Activated naive CD8-positive, alpha-beta T cell treated with anti-CD3 and anti-CD28 coated beads for 36 hours (primary cell): ENCODE measurements around the gene RALGPS1. TPM values are rescaled to one million over a fixed set of nuclear protein-coding genes. Genes with fewer than 3 reads are reported as not detected.

ENCODE experiments used
- DNase-seq: peaks from one replicate; pipeline ENCODE4 v3.0.0; 2021
- H3K27ac Mint-ChIP-seq: one replicate; pipeline ENCODE4 v1.8.0; 2022; ENCODE audit warnings: mild to moderate bottlenecking, moderate library complexity, mixed read lengths
- H3K27me3 Mint-ChIP-seq: one replicate; pipeline ENCODE4 v1.8.0; 2022; ENCODE audit warnings: mild to moderate bottlenecking, mixed read lengths
- H3K36me3 Mint-ChIP-seq: one replicate; pipeline ENCODE4 v1.8.0; 2021; ENCODE audit warnings: mild to moderate bottlenecking, mixed read lengths
- H3K4me1 Mint-ChIP-seq: one replicate; pipeline ENCODE4 v1.8.0; 2021; ENCODE audit warnings: mixed read lengths
- H3K4me3 Mint-ChIP-seq: one replicate; pipeline ENCODE4 v1.8.0; 2022; ENCODE audit warnings: mild to moderate bottlenecking, moderate library complexity, mixed read lengths
- H3K9me3 Mint-ChIP-seq: one replicate; pipeline ENCODE4 v1.8.0; 2022; ENCODE audit warnings: mixed read lengths
- total RNA-seq, 2 experiments: library from RNA; stranded (reverse); gene quantifications; one replicate each; pipeline ENCODE4 v1.2.3, GENCODE V29; 2021

The RALGPS1 gene
- total RNA-seq, 2 experiments from 2014 or later, result 0.56 to 1.1 TPM

- Mint-ChIP-seq H3K4me3 (no peak overlapping the region), H3K27ac (no peak overlapping the region), H3K9me3 (no peaks in the 10 kb centered on the region), H3K27me3 (peaks cover 9% of the 10 kb centered on the region), H3K4me1 (peaks cover 7% of the 10 kb centered on the region), H3K36me3 (no peaks in the 10 kb centered on the region)
- DNase-seq, result no peak
Measured at GRCh38 chr9:127088724-127089615, 174.4 kb downstream of the RALGPS1 start.

- DNase-seq, result no peak
- Mint-ChIP-seq H3K27me3 (peaks cover 9% of the 10 kb centered on the region), H3K4me1 (peaks cover 3% of the 10 kb centered on the region), H3K4me3 (no peak overlapping the region), H3K9me3 (no peaks in the 10 kb centered on the region), H3K36me3 (no peaks in the 10 kb centered on the region), H3K27ac (no peak overlapping the region)
Measured at GRCh38 chr9:127089631-127090081, 175.1 kb downstream of the RALGPS1 start.

- Mint-ChIP-seq H3K9me3 (no peaks in the 10 kb centered on the region), H3K4me1 (no peaks in the 10 kb centered on the region), H3K4me3 (no peak overlapping the region), H3K36me3 (no peaks in the 10 kb centered on the region), H3K27ac (no peak overlapping the region), H3K27me3 (peaks cover 9% of the 10 kb centered on the region)
- DNase-seq, result no peak
Measured at GRCh38 chr9:127090341-127090985, 175.9 kb downstream of the RALGPS1 start.

- no peak overlapping the region for H3K27ac Mint-ChIP-seq
- peaks cover 9% of the 10 kb centered on the region for H3K27me3 Mint-ChIP-seq
- no peaks in the 10 kb centered on the region for H3K9me3 Mint-ChIP-seq
- H3K4me3 Mint-ChIP-seq, result no peak overlapping the region
- H3K4me1 Mint-ChIP-seq, result no peaks in the 10 kb centered on the region
- H3K36me3 Mint-ChIP-seq, result no peaks in the 10 kb centered on the region
- DNase-seq, result no peak
Measured at GRCh38 chr9:127091526-127091925, 176.9 kb downstream of the RALGPS1 start.

GRCh38 chr9:127092041-127092608, 177.5 kb downstream of the RALGPS1 start:
- Mint-ChIP-seq H3K27ac (no peak overlapping the region), H3K9me3 (no peaks in the 10 kb centered on the region), H3K27me3 (peaks cover 3% of the 10 kb centered on the region), H3K36me3 (no peaks in the 10 kb centered on the region), H3K4me3 (no peak overlapping the region), H3K4me1 (no peaks in the 10 kb centered on the region)
- DNase-seq, result no peak

- Mint-ChIP-seq H3K9me3 (no peaks in the 10 kb centered on the region), H3K27ac (no peak overlapping the region)
- no peak for DNase-seq
Measured at GRCh38 chr9:127093319-127094020, 178.9 kb downstream of the RALGPS1 start.

GRCh38 chr9:127095411-127095810, 180.8 kb downstream of the RALGPS1 start:
- H3K27me3 Mint-ChIP-seq, result no peaks in the 10 kb centered on the region
- no peak overlapping the region for H3K4me3 Mint-ChIP-seq
- H3K4me1 Mint-ChIP-seq, result no peaks in the 10 kb centered on the region
- H3K9me3 Mint-ChIP-seq, result no peaks in the 10 kb centered on the region
- no peak for DNase-seq
- no peaks in the 10 kb centered on the region for H3K36me3 Mint-ChIP-seq
- no peak overlapping the region for H3K27ac Mint-ChIP-seq

More at GRCh38 chr9:127093319-127094020, 178.9 kb downstream of the RALGPS1 start:
- Mint-ChIP-seq H3K4me1 (no peaks in the 10 kb centered on the region), H3K4me3 (no peak overlapping the region), H3K27me3 (peaks cover 3% of the 10 kb centered on the region), H3K36me3 (no peaks in the 10 kb centered on the region)

GRCh38 chr9:127096208-127096607, 181.6 kb downstream of the RALGPS1 start:
- H3K27ac Mint-ChIP-seq, result no peak overlapping the region
- H3K9me3 Mint-ChIP-seq, result no peaks in the 10 kb centered on the region
- H3K4me3 Mint-ChIP-seq, result no peak overlapping the region
- H3K36me3 Mint-ChIP-seq, result no peaks in the 10 kb centered on the region
- DNase-seq, result no peak
- H3K27me3 Mint-ChIP-seq, result no peaks in the 10 kb centered on the region
- H3K4me1 Mint-ChIP-seq, result no peaks in the 10 kb centered on the region

- H3K27me3 Mint-ChIP-seq, result no peaks in the 10 kb centered on the region
- no peak for DNase-seq
- no peaks in the 10 kb centered on the region for H3K9me3 Mint-ChIP-seq
- H3K4me3 Mint-ChIP-seq, result no peak overlapping the region
- no peaks in the 10 kb centered on the region for H3K4me1 Mint-ChIP-seq
- no peak overlapping the region for H3K27ac Mint-ChIP-seq
- H3K36me3 Mint-ChIP-seq, result no peaks in the 10 kb centered on the region
Measured at GRCh38 chr9:127097683-127098082, 183.1 kb downstream of the RALGPS1 start.

- Mint-ChIP-seq H3K27me3 (no peaks in the 10 kb centered on the region), H3K27ac (no peak overlapping the region), H3K9me3 (no peaks in the 10 kb centered on the region), H3K36me3 (no peaks in the 10 kb centered on the region), H3K4me3 (no peak overlapping the region), H3K4me1 (no peaks in the 10 kb centered on the region)
- DNase-seq, result no peak
Measured at GRCh38 chr9:127098916-127099553, 184.5 kb downstream of the RALGPS1 start.

- DNase-seq, result no peak
- Mint-ChIP-seq H3K4me1 (no peaks in the 10 kb centered on the region), H3K27me3 (no peaks in the 10 kb centered on the region), H3K4me3 (no peak overlapping the region), H3K36me3 (no peaks in the 10 kb centered on the region), H3K27ac (no peak overlapping the region), H3K9me3 (no peaks in the 10 kb centered on the region)
Measured at GRCh38 chr9:127099664-127100063, 185.1 kb downstream of the RALGPS1 start.

- Mint-ChIP-seq H3K36me3 (no peaks in the 10 kb centered on the region), H3K4me3 (no peak overlapping the region), H3K9me3 (no peaks in the 10 kb centered on the region), H3K27ac (no peak overlapping the region), H3K27me3 (no peaks in the 10 kb centered on the region), H3K4me1 (no peaks in the 10 kb centered on the region)
- no peak for DNase-seq
Measured at GRCh38 chr9:127102176-127102575, 187.6 kb downstream of the RALGPS1 start.

GRCh38 chr9:127102788-127103187, 188.2 kb downstream of the RALGPS1 start:
- H3K36me3 Mint-ChIP-seq, result no peaks in the 10 kb centered on the region
- no peaks in the 10 kb centered on the region for H3K27me3 Mint-ChIP-seq
- no peak overlapping the region for H3K27ac Mint-ChIP-seq
- no peak for DNase-seq
- no peaks in the 10 kb centered on the region for H3K4me1 Mint-ChIP-seq
- H3K4me3 Mint-ChIP-seq, result no peak overlapping the region
- no peaks in the 10 kb centered on the region for H3K9me3 Mint-ChIP-seq

- Mint-ChIP-seq H3K36me3 (no peaks in the 10 kb centered on the region), H3K9me3 (no peaks in the 10 kb centered on the region), H3K27ac (no peak overlapping the region), H3K27me3 (no peaks in the 10 kb centered on the region), H3K4me1 (no peaks in the 10 kb centered on the region), H3K4me3 (no peak overlapping the region)
- no peak for DNase-seq
Measured at GRCh38 chr9:127104581-127105311, 190.2 kb downstream of the RALGPS1 start.
